ENCODE results near the gene TNNT3.
"Not testable (repeated sequence)": the region's sequence is repeated elsewhere in the genome, so short reads cannot be mapped to it uniquely, and the experiment has no call there.

Gene TNNT3

GRCh38 chr11:1881442-1882264, 37.9 kb upstream of the TNNT3 start:
- DNase-seq, result no peak

DNA sequence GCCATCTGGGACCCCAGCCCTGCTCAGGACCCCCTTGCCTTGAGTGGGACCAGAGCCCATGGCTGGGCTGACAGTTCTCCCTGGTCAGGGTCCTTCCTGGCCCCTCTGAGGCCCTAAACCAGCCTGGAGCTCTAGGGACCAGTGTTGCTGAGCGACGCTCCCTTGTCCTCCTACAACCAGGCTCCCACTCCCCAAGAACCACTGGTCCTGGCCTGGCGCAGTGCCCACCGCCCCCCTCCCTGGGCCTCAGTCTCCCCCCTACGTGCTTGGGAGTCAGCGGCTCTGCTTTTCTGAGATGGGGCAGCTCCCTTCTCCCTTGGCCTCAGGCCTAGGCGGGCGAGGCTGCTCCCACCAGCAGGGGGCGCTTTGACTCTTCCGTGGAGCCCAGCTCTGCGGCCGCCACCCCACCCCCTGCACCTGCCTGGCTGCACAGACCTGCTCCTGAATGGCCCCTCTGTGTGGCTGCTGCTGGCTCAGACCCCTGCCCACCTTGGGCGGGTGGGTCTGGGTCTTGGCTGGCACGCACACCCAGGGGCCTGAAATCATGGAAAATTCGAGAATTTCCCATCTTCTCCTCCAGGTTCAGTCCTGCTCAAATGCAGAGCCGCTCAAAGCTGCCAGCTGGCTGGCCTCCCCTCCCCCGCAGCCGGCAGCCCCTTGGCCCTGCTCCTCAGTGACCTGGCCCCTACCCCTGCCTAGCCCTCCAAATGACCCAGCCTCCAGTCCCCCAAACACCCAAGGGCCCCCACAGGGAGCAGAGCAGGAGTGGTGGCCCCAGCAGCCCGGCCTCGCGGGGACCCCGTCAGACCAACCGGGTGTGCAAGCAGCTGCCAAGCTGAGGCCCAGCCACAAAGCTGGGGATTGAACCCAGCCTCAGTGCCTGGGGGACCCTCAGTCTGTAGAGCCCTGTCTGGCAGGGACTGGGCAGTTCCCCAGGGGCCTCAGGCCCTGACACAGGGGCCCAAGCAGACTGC, 37.0 kb upstream of the TNNT3 start:
- peak; percentile 75 for DNase-seq

DNA sequence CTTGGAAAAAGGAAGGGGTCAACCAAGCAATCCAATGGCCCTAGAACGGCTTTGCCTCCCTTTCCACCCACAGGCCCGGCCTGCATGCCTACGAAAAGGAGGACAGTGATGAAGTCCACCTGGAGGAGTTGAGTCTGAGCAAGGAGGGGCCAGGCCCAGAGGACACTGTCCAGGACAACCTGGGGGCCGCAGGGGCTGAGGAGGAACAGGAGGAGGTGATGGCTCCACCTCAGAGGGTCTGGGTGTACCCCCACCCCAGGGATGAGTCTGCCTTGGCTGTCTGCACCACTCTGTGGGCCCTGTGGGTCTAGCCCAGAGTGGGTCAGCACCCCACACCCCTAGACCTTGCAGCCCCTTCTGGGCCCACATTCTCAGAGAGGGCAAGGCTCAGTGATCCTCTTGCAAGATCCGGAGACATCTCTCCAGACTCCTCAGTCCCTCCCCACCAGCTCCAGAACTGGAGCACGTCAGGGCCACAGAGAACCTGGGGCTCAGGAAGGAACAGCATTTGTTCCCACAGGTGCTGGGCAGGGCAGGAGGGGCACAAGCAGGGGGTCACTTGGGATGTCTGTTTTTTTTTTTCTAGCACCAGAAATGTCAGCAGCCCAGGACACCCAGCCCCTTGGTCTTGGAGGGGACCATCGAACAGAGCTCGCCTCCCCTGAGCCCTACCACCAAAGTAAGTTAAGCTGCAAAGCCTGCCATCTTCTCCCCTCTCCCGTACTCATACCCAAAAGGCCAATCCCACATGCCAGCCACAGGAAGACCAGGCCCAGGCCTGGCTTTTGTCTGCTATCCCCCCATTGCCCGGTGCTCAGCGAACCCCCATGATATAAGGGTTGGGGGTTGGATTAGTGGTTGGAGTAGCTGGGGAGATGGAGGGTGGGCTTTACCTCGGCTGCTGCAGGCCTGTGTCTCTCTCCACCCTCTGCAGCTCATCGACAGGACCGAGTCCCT, 35.9 kb upstream of the TNNT3 start:
- DNase-seq, result no peak

DNA sequence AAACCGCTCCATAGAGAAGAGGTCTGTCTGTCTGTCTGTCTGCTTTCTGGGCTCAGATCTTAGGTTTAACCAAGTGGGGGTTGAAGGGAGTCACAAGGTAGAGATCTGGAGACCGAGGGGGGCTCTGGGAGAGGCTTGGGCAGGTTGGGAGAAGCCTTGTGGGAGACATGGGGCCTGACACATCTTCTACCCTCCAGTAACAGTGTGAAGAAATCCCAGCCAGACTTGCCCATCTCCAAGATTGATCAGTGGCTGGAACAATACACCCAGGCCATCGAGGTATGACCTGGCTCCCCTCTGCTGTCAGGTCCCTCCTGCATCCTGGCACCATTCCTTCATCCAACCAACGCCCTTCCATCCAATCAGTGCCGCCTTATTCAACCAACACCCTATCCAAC, 35.2 kb upstream of the TNNT3 start:
- no peak for DNase-seq

DNA sequence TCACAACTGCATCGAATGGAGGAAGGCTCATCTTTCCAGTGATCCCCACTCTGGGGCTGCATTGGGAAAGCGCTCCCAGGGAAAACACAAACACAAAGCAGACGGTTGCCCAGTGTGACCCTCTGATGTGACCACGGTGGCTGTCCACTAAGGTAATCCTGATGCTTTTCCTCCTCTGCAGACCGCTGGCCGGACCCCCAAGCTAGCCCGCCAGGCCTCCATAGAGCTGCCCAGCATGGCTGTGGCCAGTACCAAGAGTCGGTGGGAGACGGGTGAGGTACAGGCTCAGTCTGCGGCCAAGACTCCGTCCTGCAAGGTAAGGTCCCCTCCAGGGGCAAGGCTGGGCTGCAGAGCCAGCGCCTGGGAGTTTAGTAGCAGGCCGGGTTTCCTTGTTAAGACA, 33.0 kb upstream of the TNNT3 start:
- not testable (repeated sequence) for DNase-seq

DNA sequence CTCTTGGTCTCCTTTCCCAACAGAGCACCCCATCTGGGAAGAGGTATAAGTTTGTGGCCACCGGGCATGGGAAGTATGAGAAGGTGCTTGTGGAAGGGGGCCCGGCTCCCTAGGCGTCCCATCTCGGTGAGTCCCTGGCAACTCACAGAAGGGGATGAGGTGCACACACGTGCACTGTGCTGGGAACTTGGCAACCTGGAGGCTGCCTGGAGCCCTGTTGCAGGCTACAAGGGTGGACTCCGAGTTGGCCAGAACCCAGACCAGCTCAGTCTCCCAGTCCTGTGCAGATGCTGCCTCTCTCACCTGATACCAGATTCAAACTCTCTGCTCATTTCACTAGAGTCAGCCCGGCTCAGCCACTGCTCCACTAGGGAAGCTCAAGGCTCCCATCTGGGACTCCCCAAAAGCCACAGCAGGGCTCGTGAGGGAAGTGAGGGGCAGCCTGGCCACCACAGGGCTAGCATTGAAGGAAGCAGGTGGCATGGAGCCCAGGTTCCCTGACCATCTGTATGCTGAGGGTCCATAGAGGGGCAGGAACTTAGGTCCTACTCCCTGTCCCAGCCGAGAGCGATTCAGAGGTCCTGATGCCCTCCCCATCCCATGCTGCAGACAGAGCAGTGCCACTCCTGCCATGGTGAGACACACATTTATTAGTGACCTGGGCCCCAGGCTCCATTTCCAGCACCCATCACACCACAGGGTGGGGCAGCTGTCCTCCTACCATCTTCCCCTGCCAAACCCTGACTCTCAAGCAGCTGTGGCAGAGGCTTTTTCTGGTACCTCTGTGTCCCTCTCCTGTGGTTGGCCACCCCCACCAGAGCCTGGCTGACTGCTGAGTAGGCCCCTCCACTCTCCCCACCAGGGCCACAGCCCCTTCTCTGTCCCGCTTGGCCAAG, 31.8 kb upstream of the TNNT3 start:
- no peak for DNase-seq

- DNase-seq, result no peak
Observed at GRCh38 chr11:1888347-1888753, 31.2 kb upstream of the TNNT3 start.

DNA sequence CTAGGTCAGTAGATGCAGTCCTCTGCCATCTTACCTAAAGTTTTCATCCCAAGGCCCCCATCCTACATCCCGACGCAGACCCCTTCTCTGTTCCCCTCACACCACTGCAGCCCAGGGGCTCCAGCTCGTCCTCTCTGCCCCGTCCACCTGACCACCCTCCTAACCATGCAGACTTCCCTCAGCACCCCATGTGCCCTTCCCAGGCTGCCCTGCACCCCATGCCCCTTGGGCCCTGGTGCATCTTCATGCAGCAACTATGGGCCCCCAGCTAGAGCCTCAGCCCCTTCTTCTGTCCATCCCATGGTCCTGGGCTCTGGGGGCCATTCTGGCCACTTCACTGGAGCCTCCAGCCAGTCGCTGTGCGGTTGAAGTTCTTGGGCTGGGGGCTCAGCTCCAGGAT, 30.7 kb upstream of the TNNT3 start:
- no peak for DNase-seq

- no peak for DNase-seq
Observed at GRCh38 chr11:1889224-1889930, 30.1 kb upstream of the TNNT3 start.

- DNase-seq, result no peak
Observed at GRCh38 chr11:1889941-1890855, 29.3 kb upstream of the TNNT3 start.

GRCh38 chr11:1890856-1891830, 28.4 kb upstream of the TNNT3 start:
- no peak for DNase-seq

- DNase-seq, result no peak
Observed at GRCh38 chr11:1891831-1892115, 27.7 kb upstream of the TNNT3 start, which contains the start of gene PRR33. Gene PRR33 (minus strand): TSS chr11:1891895. CDS start chr11:1890584, 1,311 bp downstream.

DNA sequence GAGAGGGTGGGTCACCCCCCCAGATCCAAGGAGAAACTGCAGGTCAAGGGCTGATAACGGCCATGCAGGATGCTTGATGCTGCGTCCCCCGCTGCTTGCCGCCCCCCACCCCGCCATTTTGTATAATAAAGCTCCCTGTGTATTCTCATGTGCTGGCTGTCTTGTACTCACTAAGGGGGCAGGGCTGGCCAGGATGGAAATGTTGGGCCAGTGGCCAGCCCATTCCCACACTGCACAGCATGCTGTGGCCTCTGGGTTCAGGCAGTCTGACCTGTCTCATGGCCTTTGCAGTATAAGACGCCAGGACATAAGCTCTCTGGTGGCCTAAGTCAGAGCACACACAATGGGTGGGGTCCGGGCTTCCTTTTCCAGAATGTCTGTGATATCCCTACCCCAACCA, 27.4 kb upstream of the TNNT3 start:
- DNase-seq, result no peak

DNA sequence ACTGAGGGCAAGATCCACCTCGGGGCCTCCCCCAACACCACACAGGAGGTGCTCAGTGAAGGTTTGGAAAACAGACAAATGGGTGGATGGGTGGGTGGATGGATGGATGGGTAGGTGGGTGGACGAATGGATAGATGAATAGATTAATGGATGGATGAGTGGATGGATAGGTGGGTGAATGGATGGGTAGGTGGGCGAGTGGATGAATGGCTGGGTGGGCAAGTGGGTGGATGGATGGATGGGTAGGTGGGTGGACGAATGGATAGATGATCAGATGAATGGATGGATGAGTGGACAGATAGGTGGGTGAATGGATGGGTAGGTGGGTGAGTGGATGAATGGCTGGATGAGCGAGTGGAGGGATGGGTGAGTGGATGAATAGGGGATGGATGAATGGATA, 26.9 kb upstream of the TNNT3 start:
- no peak for DNase-seq

GRCh38 chr11:1893581-1894359, 25.7 kb upstream of the TNNT3 start:
- DNase-seq, result no peak

GRCh38 chr11:1894759-1895158, 24.7 kb upstream of the TNNT3 start:
- no peak for DNase-seq

DNA sequence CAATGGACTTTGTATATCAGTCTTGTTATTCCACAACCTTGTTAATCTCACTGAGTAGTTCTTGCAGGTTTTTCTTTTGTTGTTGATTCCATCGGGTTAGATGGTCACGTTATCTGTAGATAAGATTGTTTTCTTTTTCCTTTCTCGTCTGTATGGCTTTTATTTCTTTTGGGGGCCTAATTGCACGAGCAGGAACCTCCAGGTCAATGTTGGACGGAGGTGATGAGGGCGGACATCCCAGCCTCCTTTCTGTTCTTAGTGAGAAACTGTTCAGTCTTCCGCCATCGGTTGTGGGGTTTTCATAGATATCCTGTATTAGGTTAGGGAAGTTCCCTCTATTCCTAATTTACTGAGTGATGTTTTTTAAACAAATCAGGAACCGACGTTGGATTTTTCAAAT, 23.0 kb upstream of the TNNT3 start:
- no peak for DNase-seq

DNA sequence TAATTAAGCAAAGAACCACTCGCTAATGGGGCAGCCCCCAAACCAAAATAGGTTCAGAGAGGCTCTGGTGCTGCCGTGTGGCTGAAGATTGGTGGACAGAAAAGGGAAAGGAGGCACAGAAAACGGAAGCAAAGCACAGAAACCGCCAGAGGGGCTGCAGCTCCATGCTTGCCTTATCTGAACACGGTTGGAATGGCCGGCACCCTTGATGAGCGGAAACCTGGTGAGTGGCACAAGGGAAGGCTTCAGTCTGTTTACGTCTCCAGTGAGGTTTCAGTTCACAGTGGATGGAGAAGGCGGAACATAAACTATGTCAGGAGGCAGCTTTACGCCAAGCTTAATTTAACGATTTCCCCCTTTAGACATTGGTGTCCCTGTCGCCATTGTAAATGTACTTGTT, 22.6 kb upstream of the TNNT3 start:
- no peak for DNase-seq
